Measurements from ENCODE around the gene SYT2.
"Not testable (repeated sequence)": the region's sequence is repeated elsewhere in the genome, so short reads cannot be mapped to it uniquely, and the experiment has no call there.

Gene SYT2

GRCh38 chr1:202590975-202591411 is 119.3 kb downstream of the SYT2 start:
- DNase-seq (ENCODE audit: low read depth): no peak

DNA sequence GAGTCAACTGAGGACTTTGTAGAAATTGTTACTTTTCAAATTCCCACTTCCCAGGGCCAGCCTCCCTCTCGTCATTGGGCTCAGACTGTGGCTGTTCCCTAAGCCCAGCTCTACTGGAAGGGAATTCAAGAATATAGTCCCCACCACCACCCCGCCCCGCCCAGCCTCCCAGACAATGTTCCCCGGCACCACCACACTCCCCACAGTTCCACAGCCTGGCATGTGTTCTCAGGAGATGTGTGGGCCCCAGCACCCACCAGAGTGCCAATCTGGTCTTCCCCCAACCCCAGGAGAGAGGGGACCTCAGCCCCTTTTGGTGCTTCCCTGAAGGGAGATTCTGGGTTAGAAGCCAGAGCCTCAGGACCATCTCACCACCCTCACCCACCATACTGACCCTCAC is 120.1 kb downstream of the SYT2 start:
- DNase-seq (ENCODE audit: low read depth): no peak

DNA sequence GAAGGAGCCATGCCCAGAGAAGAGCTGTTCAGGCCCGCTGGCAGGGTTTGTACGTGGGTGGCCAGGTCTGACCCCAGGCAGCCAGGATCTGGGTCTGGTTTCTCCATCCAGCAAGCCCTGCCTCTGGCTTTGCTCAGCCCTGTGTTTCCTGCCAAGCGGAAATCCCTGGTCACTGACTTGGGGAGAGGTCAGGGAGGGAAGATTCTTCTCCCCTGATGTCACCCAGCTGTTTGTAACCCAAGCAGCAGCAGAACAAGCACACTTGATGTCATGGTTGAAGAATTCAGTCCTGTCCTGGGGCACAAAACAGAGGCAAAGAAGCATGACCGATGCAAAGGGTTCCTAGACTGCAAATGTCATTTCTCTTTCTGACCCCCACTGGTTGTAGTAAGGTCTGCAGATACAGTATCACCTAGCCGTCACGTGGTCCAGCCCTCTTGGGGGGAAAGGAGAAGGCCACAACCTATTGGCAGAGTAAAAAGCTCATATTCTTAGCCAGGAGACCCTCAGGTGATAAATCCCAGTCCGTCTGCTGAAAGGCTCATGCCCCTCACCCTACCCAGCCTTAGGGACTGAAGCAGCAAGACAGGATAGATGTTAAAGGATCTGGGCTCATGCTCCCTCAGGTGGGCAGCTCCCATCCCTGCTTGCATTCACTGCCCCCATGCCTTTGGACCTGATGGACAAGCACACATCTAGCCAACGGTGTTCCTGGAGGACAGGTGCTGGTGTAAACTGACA is 120.9 kb downstream of the SYT2 start:
- no peak for DNase-seq (ENCODE audit: low read depth)

GRCh38 chr1:202588503-202589189 is 121.6 kb downstream of the SYT2 start:
- DNase-seq (ENCODE audit: low read depth): no peak

GRCh38 chr1:202587859-202588485 is 122.3 kb downstream of the SYT2 start:
- DNase-seq (ENCODE audit: low read depth): no peak

GRCh38 chr1:202586871-202587270 is 123.4 kb downstream of the SYT2 start:
- DNase-seq (ENCODE audit: low read depth): no peak

DNA sequence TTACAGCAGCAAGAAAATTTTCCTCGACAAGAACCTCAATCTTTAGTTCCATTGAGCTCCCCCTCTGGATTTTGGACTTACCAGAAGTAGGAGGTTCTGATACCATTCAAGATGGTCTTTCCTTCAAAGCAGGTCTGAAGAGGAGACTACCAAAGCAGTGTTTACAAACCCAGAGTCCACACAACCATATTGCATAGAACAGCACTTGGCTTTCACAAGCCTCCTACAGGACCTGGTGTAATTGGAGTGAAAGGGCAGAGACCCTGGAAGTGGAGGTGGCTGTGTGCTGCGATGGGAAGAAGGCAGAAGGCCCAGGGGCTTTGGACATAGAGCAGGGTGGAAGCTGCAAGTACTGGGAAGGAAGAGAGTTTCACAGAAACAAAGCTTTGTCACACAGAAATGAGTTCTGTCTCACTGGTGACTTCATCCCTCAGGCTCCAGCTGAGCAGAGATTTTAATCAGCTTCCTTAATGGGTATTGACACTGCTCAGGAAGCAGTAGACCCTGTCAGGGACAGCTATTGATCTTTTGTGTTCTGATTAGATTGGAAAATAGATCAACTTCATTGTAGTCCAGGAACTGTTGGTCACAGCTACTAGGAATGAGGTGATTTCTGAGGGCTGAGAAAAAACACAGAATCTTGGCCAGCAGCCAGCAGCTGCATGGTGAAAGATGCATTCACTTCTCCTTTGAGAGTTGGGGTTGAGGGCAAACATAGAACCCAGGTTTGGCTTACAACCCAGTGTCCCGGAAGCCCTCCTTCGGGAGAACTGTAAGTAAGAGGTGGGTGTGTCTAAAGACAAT is 124.0 kb downstream of the SYT2 start:
- no peak for DNase-seq (ENCODE audit: low read depth)

GRCh38 chr1:202585590-202585933 is 124.7 kb downstream of the SYT2 start:
- no peak for DNase-seq (ENCODE audit: low read depth)

DNA sequence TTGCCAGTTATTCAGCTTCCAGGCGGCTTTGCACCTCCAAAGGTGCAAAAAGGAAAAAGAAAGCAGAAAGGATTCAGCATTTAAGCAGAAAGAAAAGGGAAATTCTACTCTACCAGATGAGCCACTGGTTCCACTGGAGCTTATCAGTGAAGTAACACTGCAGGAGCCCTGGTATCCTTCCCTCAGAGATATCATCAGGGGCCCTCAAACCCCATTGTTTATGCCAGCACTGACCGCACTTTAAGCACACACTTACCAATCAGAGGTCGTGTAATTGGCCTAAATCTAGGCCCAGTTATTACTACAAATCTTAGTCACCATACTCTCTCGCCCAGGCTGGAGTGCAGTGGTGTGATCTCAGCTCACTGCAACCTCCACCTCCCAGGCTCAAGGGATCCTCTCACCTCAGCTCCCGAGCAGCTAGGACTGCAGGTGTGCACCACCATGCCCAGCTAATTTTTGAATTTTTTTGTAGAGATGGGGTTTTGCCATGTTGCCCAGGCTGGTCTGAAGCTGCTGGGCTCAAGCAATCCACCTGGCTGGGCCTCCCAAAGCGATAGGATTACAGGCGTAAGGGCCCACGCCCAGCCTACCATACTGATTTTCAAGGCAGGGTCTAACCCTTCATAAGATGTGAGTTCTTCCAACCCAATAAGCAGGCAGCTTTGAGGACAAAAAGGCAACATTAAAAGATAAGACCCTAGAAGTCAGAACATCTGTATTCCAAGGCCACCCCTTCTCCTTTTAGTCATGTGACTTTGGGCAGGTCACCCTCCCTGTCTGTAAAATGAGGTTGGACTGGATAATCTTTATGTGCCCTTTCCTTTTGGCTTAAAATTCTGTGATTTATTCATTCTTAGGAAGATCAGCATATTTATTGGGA is 125.3 kb downstream of the SYT2 start:
- no peak for DNase-seq (ENCODE audit: low read depth)

GRCh38 chr1:202582350-202582749 is 127.9 kb downstream of the SYT2 start:
- DNase-seq (ENCODE audit: low read depth): not testable (repeated sequence)

DNA sequence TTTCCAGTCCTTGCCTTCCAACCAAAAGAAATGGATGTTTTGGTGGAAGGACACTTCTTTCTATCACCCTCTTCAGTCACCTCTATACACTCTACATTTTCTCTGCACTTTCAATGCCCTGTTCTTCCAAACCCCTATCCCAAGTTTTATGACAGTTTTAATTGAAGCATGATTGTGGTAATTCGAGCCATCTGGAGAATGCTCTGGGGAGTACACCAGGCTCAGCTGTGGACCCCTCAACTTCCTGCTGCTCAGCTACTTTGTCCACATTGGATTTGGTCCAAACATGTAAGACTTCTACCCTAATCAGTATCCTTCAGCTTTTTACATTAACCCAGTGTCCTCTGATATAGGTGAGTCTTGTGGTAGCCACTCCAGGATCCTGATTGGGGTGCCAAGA is 129.6 kb downstream of the SYT2 start:
- no peak for DNase-seq (ENCODE audit: low read depth)

GRCh38 chr1:202579806-202580205 is 130.4 kb downstream of the SYT2 start:
- no peak for DNase-seq (ENCODE audit: low read depth)

GRCh38 chr1:202578565-202578964 is 131.7 kb downstream of the SYT2 start:
- DNase-seq (ENCODE audit: low read depth): no peak

DNA sequence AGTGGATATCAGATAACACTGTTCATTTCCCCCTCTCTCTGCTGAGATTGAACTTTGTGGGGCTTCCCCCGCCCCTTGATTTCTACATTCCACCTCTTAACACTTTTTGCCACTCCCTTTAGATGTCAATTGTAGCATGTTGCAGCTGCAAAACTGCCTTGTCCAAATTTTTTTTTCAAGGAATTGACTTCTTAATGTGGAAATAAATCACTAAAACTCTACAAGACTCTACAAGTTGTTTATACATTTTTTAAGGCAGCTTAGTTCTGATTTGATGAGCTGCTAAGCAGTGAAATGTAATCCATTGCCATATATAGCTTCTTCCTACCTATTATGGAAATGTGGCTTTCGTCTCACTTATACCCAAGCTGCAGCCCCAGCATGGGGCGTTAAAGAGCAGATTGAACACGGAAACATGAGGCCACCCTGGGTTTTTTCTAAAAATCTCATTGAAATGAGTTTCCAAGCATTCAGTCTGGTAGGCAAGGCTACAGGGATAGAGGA is 132.2 kb downstream of the SYT2 start:
- no peak for DNase-seq (ENCODE audit: low read depth)

GRCh38 chr1:202577381-202577780 is 132.9 kb downstream of the SYT2 start:
- DNase-seq (ENCODE audit: low read depth): no peak

DNA sequence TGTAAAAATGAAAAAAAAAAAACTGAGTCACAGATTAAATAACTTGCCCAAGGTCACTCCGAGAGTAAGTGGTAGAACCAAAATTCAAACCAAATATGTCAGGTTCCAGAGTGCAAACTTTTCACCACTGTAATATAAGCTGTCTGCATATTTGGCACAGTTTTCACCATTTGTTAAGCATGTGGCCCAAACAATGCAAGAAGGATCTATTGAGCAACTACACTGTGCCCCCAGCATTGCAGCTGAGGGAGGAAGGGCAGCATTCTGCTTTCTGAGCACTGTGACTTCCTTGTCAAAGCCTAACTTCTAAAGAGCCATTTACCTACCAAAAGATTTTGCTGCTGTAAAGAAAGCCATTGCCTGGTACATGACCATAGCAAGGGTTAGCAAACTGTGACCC is 133.4 kb downstream of the SYT2 start:
- DNase-seq (ENCODE audit: low read depth): no peak

DNA sequence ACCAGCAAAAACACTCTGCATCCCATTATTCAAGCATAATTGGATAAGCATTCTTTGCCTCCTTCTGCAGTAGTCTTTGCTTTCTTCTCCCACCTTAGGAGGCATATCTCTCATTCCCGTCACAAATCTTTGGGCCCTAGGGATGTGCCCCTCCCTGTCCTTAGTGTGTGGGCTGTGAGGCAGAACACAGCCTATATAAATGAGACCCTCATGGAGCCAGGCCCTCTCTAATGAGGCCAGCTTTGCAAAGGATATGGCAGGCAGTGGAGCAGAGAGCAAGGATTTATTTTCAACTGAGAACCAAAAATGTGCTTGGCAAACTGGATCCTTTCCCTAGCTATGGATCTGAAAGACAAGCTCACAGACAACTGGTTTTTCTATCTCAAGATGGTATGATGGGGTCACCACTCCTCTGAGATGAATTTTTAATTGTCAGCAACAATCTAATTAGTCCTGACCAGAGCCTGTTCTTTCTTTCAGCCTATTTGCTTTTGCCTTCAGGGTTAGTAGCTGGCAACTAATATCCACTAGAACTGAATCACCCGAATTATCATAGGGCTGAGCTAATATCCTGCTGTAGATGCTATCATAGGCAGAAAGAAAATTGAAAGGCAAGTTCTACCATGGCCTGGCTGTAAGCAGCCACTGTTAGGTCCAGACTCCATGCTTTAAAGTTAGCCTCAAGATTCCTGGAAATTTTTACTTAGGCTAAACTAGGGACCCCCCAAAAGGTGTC is 134.2 kb downstream of the SYT2 start:
- DNase-seq (ENCODE audit: low read depth): no peak

DNA sequence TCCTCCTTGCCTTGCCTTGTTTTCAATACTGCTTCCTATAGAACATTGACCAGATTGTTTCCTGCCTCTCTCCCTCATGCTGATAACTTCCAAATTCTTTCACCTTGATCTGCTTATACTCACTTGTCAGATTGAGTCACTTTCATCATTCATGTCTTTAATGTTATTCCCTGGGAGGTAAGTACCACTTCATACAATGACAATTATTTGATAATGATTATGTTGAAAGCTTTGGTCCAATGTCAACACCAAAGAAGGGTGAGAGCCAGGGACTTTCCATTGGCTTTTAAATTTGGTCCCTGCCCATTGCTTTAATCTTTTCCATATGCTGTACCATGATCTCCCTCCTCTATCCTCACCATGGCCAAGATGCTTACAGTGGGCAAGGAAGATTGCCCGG is 137.4 kb downstream of the SYT2 start:
- no peak for DNase-seq (ENCODE audit: low read depth)

GRCh38 chr1:202571719-202572339 is 138.4 kb downstream of the SYT2 start:
- no peak for DNase-seq (ENCODE audit: low read depth)
